GM10266 (cell line): ENCODE measurements around the gene TJP1.
A peak's percentile ranks its signal among the peaks of the same experiment; 100 is the strongest.
"Not testable (repeated sequence)": the region's sequence is repeated elsewhere in the genome, so short reads cannot be mapped to it uniquely, and the experiment has no call there.

Experiments used
- DNase-seq: peaks from one replicate; pipeline ENCODE4 v3.0.0; 2012; ENCODE audit errors: extremely low spot score
- CTCF ChIP-seq: IDR thresholded peaks from 2 replicates; pipeline ENCODE4 v1.5.1; 2012; ENCODE audit warnings: mild to moderate bottlenecking, low read depth; ENCODE audit not compliant: control insufficient read depth, insufficient read depth; ENCODE audit errors: missing control alignments

The TJP1 gene

GRCh38 chr15:29743475-29743874 is 78.8 kb downstream of the TJP1 start:
- no peak for TF ChIP-seq CTCF
- no peak for DNase-seq

- TF ChIP-seq CTCF = peak; percentile 56
These were observed 81.5 kb downstream of the TJP1 start for GRCh38 chr15:29740692-29741311.

GRCh38 chr15:29736744-29737020 is 85.6 kb downstream of the TJP1 start:
- no peak for DNase-seq
- TF ChIP-seq CTCF = no peak

More at GRCh38 chr15:29740692-29741311, 81.5 kb downstream of the TJP1 start:
- DNase-seq = no peak

GRCh38 chr15:29736012-29736743 is 86.1 kb downstream of the TJP1 start:
- peak; percentile 9 for DNase-seq
- TF ChIP-seq CTCF = no peak

GRCh38 chr15:29734917-29735572 is 87.2 kb downstream of the TJP1 start:
- no peak for DNase-seq
- TF ChIP-seq CTCF = no peak

GRCh38 chr15:29731865-29732264 is 90.4 kb downstream of the TJP1 start:
- TF ChIP-seq CTCF = no peak
- no peak for DNase-seq

GRCh38 chr15:29730471-29730870 is 91.8 kb downstream of the TJP1 start:
- DNase-seq = not testable (repeated sequence)
